Cardiac septum (tissue), 1 donor: ENCODE measurements around the gene RARA. TPM values are rescaled to one million over a fixed set of nuclear protein-coding genes. Genes with fewer than 3 reads are reported as not detected.

ENCODE experiments used
- DNase-seq: peaks from one replicate; pipeline ENCODE4 v3.0.0-alpha.2; 2020; ENCODE audit warnings: low spot score
- intact Hi-C: fragments of 100-400 bp; cut with DNase I; formaldehyde crosslinking; loops from one replicate; pipeline ENCODE4 v1.14.0; 2022
- long read RNA-seq: library from polyadenylated mRNA; unstranded; transcript quantifications from one replicate; pipeline ENCODE4 v2.0.0, GENCODE V29; 2021
- total RNA-seq: library from RNA; stranded (reverse); fragmentation: NEBNext Ultra II Directional; extraction: Animal tissue kit (Norgen Biotek cat#: 25700); gene quantifications from one replicate; pipeline ENCODE4 v1.2.1, GENCODE V29; 2021
- donor health status: DM: no; HTN: no; CAD: no.

Gene RARA
- 30.7 TPM for total RNA-seq
- long read RNA-seq, partial matches to known transcripts = 6 of 15 reads
- long read RNA-seq, other reads (novel, unspliced or antisense) = 3 of 15 reads

- DNase-seq = peak; percentile 84
- intact Hi-C loops = no loop called here
Observed at GRCh38 chr17:40309031-40309948, at the start of gene RARA. Gene RARA, plus strand, starts transcription at chr17:40309180. Its CDS starts 22,039 bp downstream, at chr17:40331219.

- intact Hi-C loops = no loop called here
- no peak for DNase-seq
Observed at GRCh38 chr17:40259505-40259904, 49.5 kb upstream of the RARA start.

GRCh38 chr17:40260528-40260927 is 48.5 kb upstream of the RARA start:
- intact Hi-C loops = no loop called here
- DNase-seq = no peak

GRCh38 chr17:40264458-40265185 is 44.4 kb upstream of the RARA start:
- intact Hi-C loops = no loop called here

GRCh38 chr17:40265337-40265736 is 43.6 kb upstream of the RARA start:
- intact Hi-C loops = no loop called here
- no peak for DNase-seq

More at GRCh38 chr17:40264458-40265185, 44.4 kb upstream of the RARA start:
- no peak for DNase-seq

- intact Hi-C loops = no loop called here
- DNase-seq = no peak
Observed at GRCh38 chr17:40266882-40267281, 42.1 kb upstream of the RARA start.

GRCh38 chr17:40268141-40268712 is 40.8 kb upstream of the RARA start:
- intact Hi-C loops = no loop called here
- no peak for DNase-seq

- DNase-seq = no peak
- intact Hi-C loops = no loop called here
Observed at GRCh38 chr17:40278414-40278813, 30.6 kb upstream of the RARA start.

- DNase-seq = no peak
- intact Hi-C loops = no loop called here
Observed at GRCh38 chr17:40279402-40279801, 29.6 kb upstream of the RARA start.

- intact Hi-C loops = no loop called here
- DNase-seq = no peak
Observed at GRCh38 chr17:40281663-40282062, 27.3 kb upstream of the RARA start.

GRCh38 chr17:40283662-40284061 is 25.3 kb upstream of the RARA start:
- intact Hi-C loops = no loop called here
- no peak for DNase-seq

- intact Hi-C loops = no loop called here
- peak; percentile 20 for DNase-seq
Observed at GRCh38 chr17:40284085-40284713, 24.8 kb upstream of the RARA start.

- intact Hi-C loops = loop anchor here (5.0 kb wide), 2 partner anchors 69 to 164 kb away; partner anchors contain the start of genes MSL1 and WIPF2
- DNase-seq = no peak
Observed at GRCh38 chr17:40286473-40286872, 22.5 kb upstream of the RARA start.

- intact Hi-C loops = loop anchor here (5.0 kb wide), 2 partner anchors 70 to 165 kb away; partner anchors contain the start of genes MSL1 and WIPF2
- DNase-seq = no peak
Observed at GRCh38 chr17:40287159-40287493, 21.9 kb upstream of the RARA start.

- intact Hi-C loops = loop anchor here (5.0 kb wide), 2 partner anchors 70 to 165 kb away; partner anchors contain the start of genes MSL1 and WIPF2
- peak; percentile 99 for DNase-seq
Observed at GRCh38 chr17:40287494-40288369, 21.2 kb upstream of the RARA start, which contains the start of gene CDC6. Gene CDC6, plus strand, starts transcription at chr17:40287879. Its CDS starts 1,542 bp downstream, at chr17:40289421.

- intact Hi-C loops = loop anchor here (2.0 to 10.0 kb wide), 2 partner anchors 88 to 276 kb away; partner anchors contain the start of gene CSF3
- no peak for DNase-seq
Observed at GRCh38 chr17:40290629-40291280, 18.2 kb upstream of the RARA start.

- DNase-seq = peak; percentile 63
- intact Hi-C loops = loop anchor here (2.0 to 10.0 kb wide), 2 partner anchors 88 to 276 kb away; partner anchors contain the start of gene CSF3
Observed at GRCh38 chr17:40291281-40291664, 17.7 kb upstream of the RARA start.

GRCh38 chr17:40293363-40293762 is 15.6 kb upstream of the RARA start:
- DNase-seq = peak; percentile 22
- intact Hi-C loops = loop anchor here (10.0 kb wide), 1 partner anchor 279 kb away; the partner anchor contains the start of gene CSF3
